Gastroesophageal sphincter (tissue), 3 donors: ENCODE data around the gene SORCS1.

Source experiments
- CTCF ChIP-seq, 4 experiments: fragments of 200-600 bp in 2 of 4; fragments of 450-650 bp in 2 of 4; sonication (generic) in 1 of 4; IDR thresholded peaks; one replicate each; pipeline ENCODE4 v1.5.1; 2017 to 2019; ENCODE audit warnings: antibody characterized with exemption in 4 of 4, mild to moderate bottlenecking in 2 of 4, moderate library complexity in 2 of 4
- EP300 ChIP-seq: sonication (generic); formaldehyde crosslinking; IDR thresholded peaks from one replicate; pipeline ENCODE4 v1.6.1; 2017; ENCODE audit warnings: antibody characterized with exemption, mild to moderate bottlenecking
- POLR2A ChIP-seq, 2 donors: fragments of 450-650 bp; IDR thresholded peaks; one replicate each; pipeline ENCODE4 v1.6.1; 2017; ENCODE audit warnings: antibody characterized with exemption in 2 of 2, mild to moderate bottlenecking in 2 of 2, moderate library complexity in 1 of 2
- POLR2AphosphoS5 ChIP-seq: sonication (generic); formaldehyde crosslinking; IDR thresholded peaks from one replicate; pipeline ENCODE4 v1.6.1; 2017; ENCODE audit warnings: antibody characterized with exemption

- no peak for TF ChIP-seq CTCF (IDR thresholded peaks at IDR 0.05)
- TF ChIP-seq POLR2A (IDR thresholded peaks at IDR 0.05): no peak
- no peak for TF ChIP-seq EP300
- no peak for TF ChIP-seq POLR2AphosphoS5
Observed at GRCh38 chr10:107054469-107055156, 109.9 kb downstream of the SORCS1 start.
